Choroid plexus epithelial cell (primary cell): ENCODE data around the gene WDR73.
A peak's percentile ranks its signal among the peaks of the same experiment; 100 is the strongest.

Source experiments
- DNase-seq: peaks from one replicate; pipeline ENCODE4 v3.0.0-alpha.2; 2010; ENCODE audit warnings: low read depth
- H3K4me3 ChIP-seq: 2 replicates; pipeline ENCODE4 v1.5.1; 2011; ENCODE audit warnings: low read depth, mild to moderate bottlenecking, control low read depth, low read length, moderate library complexity
- CTCF ChIP-seq: conservative IDR thresholded peaks from 2 replicates; pipeline ENCODE4 v1.5.1; 2011; ENCODE audit warnings: low read depth, mild to moderate bottlenecking, control low read depth, inconsistent platforms, low read length, moderate library complexity

WDR73 gene

GRCh38 chr15:84668221-84668982, 14.3 kb upstream of the WDR73 start:
- DNase-seq = no peak
- H3K4me3 ChIP-seq = no peak overlapping the region
- no peak for TF ChIP-seq CTCF

- DNase-seq = no peak
- no peak overlapping the region for H3K4me3 ChIP-seq
- no peak for TF ChIP-seq CTCF
Observed at GRCh38 chr15:84666373-84666772, 12.3 kb upstream of the WDR73 start.

- no peak for DNase-seq
- no peak overlapping the region for H3K4me3 ChIP-seq
- TF ChIP-seq CTCF = no peak
Observed at GRCh38 chr15:84661001-84661400, 6.9 kb upstream of the WDR73 start.

- no peak for DNase-seq
- H3K4me3 ChIP-seq = no peak overlapping the region
- no peak for TF ChIP-seq CTCF
Observed at GRCh38 chr15:84659904-84660781, 6.1 kb upstream of the WDR73 start.

- H3K4me3 ChIP-seq = peak overlapping the region; percentile 61
- DNase-seq = no peak
- no peak for TF ChIP-seq CTCF
Observed at GRCh38 chr15:84658788-84659411, 4.8 kb upstream of the WDR73 start.

- DNase-seq = peak; percentile 62
- peak; percentile 66 for TF ChIP-seq CTCF
Observed at GRCh38 chr15:84658080-84658787, 4.2 kb upstream of the WDR73 start, which contains the start of gene NMB. Gene NMB, minus strand, starts transcription at chr15:84658199. Its CDS starts 47 bp downstream, at chr15:84658152.

More at GRCh38 chr15:84658080-84658787, 4.2 kb upstream of the WDR73 start, which contains the start of gene NMB:
- H3K4me3 ChIP-seq = peak within 1 kb of the TSS; percentile 61
